ENCODE measurements around the gene RNF166. TPM values are rescaled to one million over a fixed set of nuclear protein-coding genes. Genes with fewer than 3 reads are reported as not detected.

Gene RNF166
- total RNA-seq, 1 experiment from 2014 or later: 26.5 TPM

DNA sequence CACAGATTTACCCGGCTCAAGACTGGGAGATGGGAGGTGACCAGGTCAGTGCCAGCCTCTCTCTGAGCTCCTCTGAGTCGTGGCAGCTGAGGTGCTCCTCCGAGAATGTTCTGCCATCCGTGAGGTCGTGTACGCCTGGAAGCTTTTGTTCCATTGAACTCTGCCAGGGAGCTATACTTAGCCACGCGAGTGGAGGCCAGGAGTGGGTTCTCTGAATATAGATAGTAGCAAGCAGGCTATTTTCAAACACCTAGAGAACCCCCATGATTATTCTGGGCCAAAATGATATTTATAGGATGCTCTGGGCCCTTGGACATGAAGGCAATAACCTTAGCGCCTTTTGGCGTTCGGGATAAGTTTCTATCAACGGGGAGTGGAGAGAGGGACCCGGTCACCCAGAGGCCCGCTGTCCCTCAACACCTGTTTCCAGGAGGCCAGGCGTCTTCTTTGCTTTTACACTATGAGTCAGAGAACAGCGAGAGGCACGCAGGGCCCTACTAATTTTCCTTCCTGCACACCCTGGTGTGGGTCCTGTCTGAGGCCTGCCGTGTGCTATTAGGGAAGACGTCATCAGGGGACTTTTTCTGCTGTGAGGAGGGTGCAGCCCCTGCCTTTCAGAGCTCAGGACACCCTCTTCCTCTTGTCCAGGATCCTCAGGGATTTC lies 32.4 kb downstream of the RNF166 start:
- Histone ChIP-seq H3K9ac (ENCODE audit: extremely low read depth, insufficient read length, low read length) (no peak overlapping the region), H2BK5ac (ENCODE audit: insufficient read length, low read length) (no peak overlapping the region), H2BK120ac (ENCODE audit: low read depth, low read length, poor library complexity, severe bottlenecking) (no peak overlapping the region), H3K4ac (ENCODE audit: low read depth, low read length) (no peak overlapping the region), H3K56ac (ENCODE audit: insufficient read length, low read depth, low read length) (no peak overlapping the region), H4K20me1 (ENCODE audit: control insufficient read depth, insufficient read depth, insufficient read length) (no peaks in the 10 kb centered on the region), H2AFZ (ENCODE audit: low read length) (no peak overlapping the region), H3T11ph (ENCODE audit: low read length) (no peak overlapping the region), H3K9me3 (ENCODE audit: control insufficient read depth, low read depth, low read length) (no peaks in the 10 kb centered on the region), H4K8ac (replicated peaks; ENCODE audit: insufficient read length, low read depth, low read length) (no peak overlapping the region), H3K79me1 (ENCODE audit: insufficient read depth, low read depth, low read length, poor library complexity, severe bottlenecking) (no peaks in the 10 kb centered on the region), H3K27ac (ENCODE audit: insufficient read length, low read depth, low read length) (no peak overlapping the region), H3K14ac (ENCODE audit: insufficient read depth, low read length) (no peak overlapping the region), H2BK15ac (ENCODE audit: low read depth, low read length) (no peak overlapping the region), H3K18ac (ENCODE audit: insufficient read length, low read depth, low read length) (no peak overlapping the region), H2BK20ac (ENCODE audit: low read depth, low read length, poor library complexity, severe bottlenecking) (no peak overlapping the region), H3K27me3 (ENCODE audit: insufficient read depth, low read length) (no peaks in the 10 kb centered on the region), H2AK5ac (ENCODE audit: insufficient read length, low read length) (no peak overlapping the region), H2BK12ac (ENCODE audit: insufficient read length, low read depth, low read length) (no peak overlapping the region), H3K23me2 (ENCODE audit: insufficient read length, low read depth, low read length, poor library complexity, severe bottlenecking) (no peaks in the 10 kb centered on the region), H4K91ac (ENCODE audit: insufficient read length, low read depth, low read length) (no peak overlapping the region), H4K5ac (ENCODE audit: insufficient read length, low read depth, low read length) (no peak overlapping the region), H3K23ac (ENCODE audit: insufficient read length, low read depth, low read length) (no peak overlapping the region), H3K79me2 (ENCODE audit: insufficient read depth, low read length) (no peaks in the 10 kb centered on the region), H3K4me2 (ENCODE audit: insufficient read depth, insufficient read length, low read length) (no peak overlapping the region), H3K4me1 (ENCODE audit: insufficient read depth, low read length) (no peaks in the 10 kb centered on the region)
- TF ChIP-seq, protein P1, sequence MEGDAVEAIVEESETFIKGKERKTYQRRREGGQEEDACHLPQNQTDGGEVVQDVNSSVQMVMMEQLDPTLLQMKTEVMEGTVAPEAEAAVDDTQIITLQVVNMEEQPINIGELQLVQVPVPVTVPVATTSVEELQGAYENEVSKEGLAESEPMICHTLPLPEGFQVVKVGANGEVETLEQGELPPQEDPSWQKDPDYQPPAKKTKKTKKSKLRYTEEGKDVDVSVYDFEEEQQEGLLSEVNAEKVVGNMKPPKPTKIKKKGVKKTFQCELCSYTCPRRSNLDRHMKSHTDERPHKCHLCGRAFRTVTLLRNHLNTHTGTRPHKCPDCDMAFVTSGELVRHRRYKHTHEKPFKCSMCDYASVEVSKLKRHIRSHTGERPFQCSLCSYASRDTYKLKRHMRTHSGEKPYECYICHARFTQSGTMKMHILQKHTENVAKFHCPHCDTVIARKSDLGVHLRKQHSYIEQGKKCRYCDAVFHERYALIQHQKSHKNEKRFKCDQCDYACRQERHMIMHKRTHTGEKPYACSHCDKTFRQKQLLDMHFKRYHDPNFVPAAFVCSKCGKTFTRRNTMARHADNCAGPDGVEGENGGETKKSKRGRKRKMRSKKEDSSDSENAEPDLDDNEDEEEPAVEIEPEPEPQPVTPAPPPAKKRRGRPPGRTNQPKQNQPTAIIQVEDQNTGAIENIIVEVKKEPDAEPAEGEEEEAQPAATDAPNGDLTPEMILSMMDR (conservative IDR thresholded peaks at IDR 0.05): no peak
- Mint-ChIP-seq H3K36me3 (ENCODE audit: insufficient read depth in 1 of 3, low read depth in 3 of 3) (peaks cover 0 to 13% (median under 1%) of the 10 kb centered on the region in 3 experiments; a peak in 4 of 7 replicates), H3K27ac (no peak overlapping the region), H3K27me3 (ENCODE audit: low read depth) (no peaks in the 10 kb centered on the region; the same call in 1 of the 2 replicates), H3K9me3 (0 out of 5 replicates have a peak, but pooled peaks cover 0 to under 1% of the 10 kb centered on the region in 2 experiments), H3K4me1 (peaks cover 6 to 7% of the 10 kb centered on the region in 2 experiments), H3K4me3 (no peak overlapping the region)
- no CpG with 5 or more reads among the region's 19 CpGs for WGBS (ENCODE audit: extremely low coverage, insufficient read length, low lambda C conversion rate)
- DNase-seq: no peak

Measured in H9 (cell line).